ENCODE results near the gene MRTFA. TPM values are rescaled to one million over a fixed set of nuclear protein-coding genes. Genes with fewer than 3 reads are reported as not detected.

The MRTFA gene
- 19.7 TPM for polyA plus RNA-seq (2013, experiment 1 of 2)
- 18.6 TPM for polyA plus RNA-seq (2013, experiment 2 of 2)

- Histone ChIP-seq H4K8ac (ENCODE audit: low read depth, low read length) (no peak within 1 kb of the TSS), H3K4ac (ENCODE audit: low read length) (no peak within 1 kb of the TSS), H3K4me2 (ENCODE audit: insufficient read depth, low read length, poor library complexity, severe bottlenecking) (peak within 1 kb of the TSS; percentile 90), H3K9me3 (replicated peaks in 1 of 2; ENCODE audit: control insufficient read depth in 2 of 2, insufficient read depth in 1 of 2, low read depth in 1 of 2, low read length in 2 of 2) (peaks cover 0 to 11% of the 10 kb centered on the region in 2 donors), H3K18ac (ENCODE audit: low read length) (peak within 1 kb of the TSS; percentile 98), H2AFZ (ENCODE audit: low read length) (peak within 1 kb of the TSS; percentile 97), H3K14ac (ENCODE audit: low read length) (peak within 1 kb of the TSS; percentile 98), H3K4me3 (ENCODE audit: low read length in 2 of 2) (peak within 1 kb of the TSS; percentile 62 to 99), H2BK12ac (ENCODE audit: low read length) (peak within 1 kb of the TSS; percentile 30), H3K4me1 (ENCODE audit: control insufficient read depth in 2 of 2, insufficient read depth in 1 of 2, low read depth in 1 of 2, low read length in 2 of 2) (peaks cover 5 to 12% of the 10 kb centered on the region in 2 donors), H3K27me3 (ENCODE audit: control insufficient read depth in 3 of 3, insufficient read depth in 3 of 3, low read depth in 1 of 3, low read length in 3 of 3) (no peaks in the 10 kb centered on the region), H2BK120ac (ENCODE audit: low read depth, low read length) (peak within 1 kb of the TSS; percentile 30), H3K27ac (replicated peaks; ENCODE audit: low read length) (peak within 1 kb of the TSS; percentile 65), H2BK15ac (ENCODE audit: low read length) (peak within 1 kb of the TSS; percentile 78), H3K9ac (ENCODE audit: low read depth, low read length, poor library complexity) (peak within 1 kb of the TSS; percentile 98), H3K23ac (ENCODE audit: low read depth, low read length, poor library complexity) (peak within 1 kb of the TSS; percentile 90), H2BK5ac (ENCODE audit: low read length) (peak within 1 kb of the TSS; percentile 96), H4K91ac (ENCODE audit: low read depth, low read length, poor library complexity) (no peak within 1 kb of the TSS), H3K36me3 (replicated peaks in 1 of 2; ENCODE audit: control insufficient read depth in 2 of 2, insufficient read depth in 2 of 2, low read length in 2 of 2) (no peaks in the 10 kb centered on the region), H3K79me1 (ENCODE audit: low read depth, low read length) (peaks cover 11% of the 10 kb centered on the region), H2AK5ac (ENCODE audit: low read depth, low read length) (peak within 1 kb of the TSS; percentile 61)
- WGBS, 2 donors (ENCODE audit: extremely low coverage in 2 of 2, insufficient read length in 2 of 2, insufficient replicate concordance in 1 of 2) = no CpG with 5 or more reads among the region's 82 CpGs
- peak; percentile 100 for DNase-seq (ENCODE audit: low spot score)
These were observed at the start of gene MRTFA for GRCh38 chr22:40636380-40637182. TSS of gene MRTFA (minus strand) at chr22:40636719.

DNA sequence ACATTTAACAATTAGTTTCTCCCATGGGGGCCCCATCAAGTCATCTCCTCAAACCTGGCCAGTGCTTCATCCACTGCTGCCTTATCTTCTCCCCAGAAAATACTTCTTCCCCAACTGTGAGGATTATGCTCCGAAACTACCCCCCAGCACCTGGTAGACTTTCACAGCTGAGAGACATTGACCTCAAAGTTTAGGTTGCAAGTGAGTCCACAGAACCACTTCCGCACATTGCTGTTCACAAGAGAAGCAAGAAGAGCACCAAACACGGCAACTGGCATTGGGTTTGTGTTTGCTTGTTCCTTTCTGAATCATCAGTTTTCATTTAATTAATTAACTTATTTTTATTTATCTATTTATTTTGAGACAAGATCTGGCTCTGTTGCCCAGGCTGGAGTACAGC lies 48.9 kb upstream of the MRTFA start:
- no peak for DNase-seq (ENCODE audit: low spot score)
- Histone ChIP-seq H3K18ac (ENCODE audit: low read length) (no peak overlapping the region), H3K27ac (replicated peaks; ENCODE audit: low read length) (no peak overlapping the region), H4K91ac (ENCODE audit: low read depth, low read length, poor library complexity) (no peak overlapping the region), H3K9me3 (replicated peaks in 1 of 2; ENCODE audit: control insufficient read depth in 2 of 2, insufficient read depth in 1 of 2, low read depth in 1 of 2, low read length in 2 of 2) (no peaks in the 10 kb centered on the region), H3K36me3 (replicated peaks in 1 of 2; ENCODE audit: control insufficient read depth in 2 of 2, insufficient read depth in 2 of 2, low read length in 2 of 2) (no peaks in the 10 kb centered on the region), H4K8ac (ENCODE audit: low read depth, low read length) (no peak overlapping the region), H2AFZ (ENCODE audit: low read length) (peak overlapping the region; percentile 43), H3K4ac (ENCODE audit: low read length) (no peak overlapping the region), H3K9ac (ENCODE audit: low read depth, low read length, poor library complexity) (no peak overlapping the region), H3K23ac (ENCODE audit: low read depth, low read length, poor library complexity) (no peak overlapping the region), H3K79me1 (ENCODE audit: low read depth, low read length) (no peaks in the 10 kb centered on the region), H3K27me3 (ENCODE audit: control insufficient read depth in 3 of 3, insufficient read depth in 3 of 3, low read depth in 1 of 3, low read length in 3 of 3) (peaks cover 0 to 31% (median 3%) of the 10 kb centered on the region in 3 experiments), H3K14ac (ENCODE audit: low read length) (no peak overlapping the region), H2BK12ac (ENCODE audit: low read length) (no peak overlapping the region), H2BK5ac (ENCODE audit: low read length) (peak overlapping the region; percentile 14), H2BK15ac (ENCODE audit: low read length) (no peak overlapping the region), H2BK120ac (ENCODE audit: low read depth, low read length) (no peak overlapping the region), H2AK5ac (ENCODE audit: low read depth, low read length) (no peak overlapping the region), H3K4me2 (ENCODE audit: insufficient read depth, low read length, poor library complexity, severe bottlenecking) (no peak overlapping the region), H3K4me1 (ENCODE audit: control insufficient read depth in 2 of 2, insufficient read depth in 1 of 2, low read depth in 1 of 2, low read length in 2 of 2) (peaks cover 5 to 11% of the 10 kb centered on the region in 2 donors), H3K4me3 (ENCODE audit: low read length in 2 of 2) (no peak overlapping the region)
- no CpG with 5 or more reads among the region's 3 CpGs for WGBS, 2 donors (ENCODE audit: extremely low coverage in 2 of 2, insufficient read length in 2 of 2, insufficient replicate concordance in 1 of 2)

- Histone ChIP-seq H4K91ac (ENCODE audit: low read depth, low read length, poor library complexity) (no peak overlapping the region), H3K4me1 (ENCODE audit: control insufficient read depth in 2 of 2, insufficient read depth in 1 of 2, low read depth in 1 of 2, low read length in 2 of 2) (peaks cover 11 to 17% of the 10 kb centered on the region in 2 donors), H3K4me3 (ENCODE audit: low read length in 2 of 2) (no peak overlapping the region), H4K8ac (ENCODE audit: low read depth, low read length) (no peak overlapping the region), H3K79me1 (ENCODE audit: low read depth, low read length) (no peaks in the 10 kb centered on the region), H3K27me3 (ENCODE audit: control insufficient read depth in 3 of 3, insufficient read depth in 3 of 3, low read depth in 1 of 3, low read length in 3 of 3) (peaks cover 0 to 31% (median 3%) of the 10 kb centered on the region in 3 experiments), H3K14ac (ENCODE audit: low read length) (no peak overlapping the region), H3K4me2 (ENCODE audit: insufficient read depth, low read length, poor library complexity, severe bottlenecking) (no peak overlapping the region), H3K27ac (replicated peaks; ENCODE audit: low read length) (no peak overlapping the region), H3K4ac (ENCODE audit: low read length) (no peak overlapping the region), H2AK5ac (ENCODE audit: low read depth, low read length) (no peak overlapping the region), H3K23ac (ENCODE audit: low read depth, low read length, poor library complexity) (peak overlapping the region; percentile 35), H2BK5ac (ENCODE audit: low read length) (peak overlapping the region; percentile 14), H3K36me3 (replicated peaks in 1 of 2; ENCODE audit: control insufficient read depth in 2 of 2, insufficient read depth in 2 of 2, low read length in 2 of 2) (no peaks in the 10 kb centered on the region), H2BK120ac (ENCODE audit: low read depth, low read length) (no peak overlapping the region), H2BK15ac (ENCODE audit: low read length) (no peak overlapping the region), H2AFZ (ENCODE audit: low read length) (peak overlapping the region; percentile 43), H3K9me3 (replicated peaks in 1 of 2; ENCODE audit: control insufficient read depth in 2 of 2, insufficient read depth in 1 of 2, low read depth in 1 of 2, low read length in 2 of 2) (no peaks in the 10 kb centered on the region), H3K9ac (ENCODE audit: low read depth, low read length, poor library complexity) (peak overlapping the region; percentile 7), H3K18ac (ENCODE audit: low read length) (peak overlapping the region; percentile 78), H2BK12ac (ENCODE audit: low read length) (no peak overlapping the region)
- WGBS, 2 donors (ENCODE audit: extremely low coverage in 2 of 2, insufficient read length in 2 of 2, insufficient replicate concordance in 1 of 2) = no CpG with 5 or more reads among the region's 9 CpGs
- DNase-seq (ENCODE audit: low spot score) = no peak
These were observed 48.2 kb upstream of the MRTFA start for GRCh38 chr22:40684728-40685127.

DNA sequence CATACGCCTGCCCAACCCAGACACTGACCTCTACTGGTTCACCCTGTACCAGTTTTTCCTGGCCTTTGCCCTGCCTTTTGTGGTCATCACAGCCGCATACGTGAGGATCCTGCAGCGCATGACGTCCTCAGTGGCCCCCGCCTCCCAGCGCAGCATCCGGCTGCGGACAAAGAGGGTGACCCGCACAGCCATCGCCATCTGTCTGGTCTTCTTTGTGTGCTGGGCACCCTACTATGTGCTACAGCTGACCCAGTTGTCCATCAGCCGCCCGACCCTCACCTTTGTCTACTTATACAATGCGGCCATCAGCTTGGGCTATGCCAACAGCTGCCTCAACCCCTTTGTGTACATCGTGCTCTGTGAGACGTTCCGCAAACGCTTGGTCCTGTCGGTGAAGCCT lies 44.9 kb upstream of the MRTFA start:
- peak overlapping the region; percentile 53 for H2BK15ac ChIP-seq (ENCODE audit: low read length)
- H2AK5ac ChIP-seq (ENCODE audit: low read depth, low read length) = peak overlapping the region; percentile 67
- H4K91ac ChIP-seq (ENCODE audit: low read depth, low read length, poor library complexity) = peak overlapping the region; percentile 9
- H3K27ac ChIP-seq (replicated peaks; ENCODE audit: low read length) = no peak overlapping the region
- H3K4me1 ChIP-seq (ENCODE audit: control insufficient read depth in 2 of 2, insufficient read depth in 1 of 2, low read depth in 1 of 2, low read length in 2 of 2) = peaks cover 22 to 28% of the 10 kb centered on the region in 2 donors
- peak overlapping the region; percentile 47 for H3K9ac ChIP-seq (ENCODE audit: low read depth, low read length, poor library complexity)
- H2BK5ac ChIP-seq (ENCODE audit: low read length) = no peak overlapping the region
- peaks cover 0 to 41% (median 3%) of the 10 kb centered on the region in 3 experiments for H3K27me3 ChIP-seq (ENCODE audit: control insufficient read depth in 3 of 3, insufficient read depth in 3 of 3, low read depth in 1 of 3, low read length in 3 of 3)
- no peak overlapping the region for H3K4ac ChIP-seq (ENCODE audit: low read length)
- no peak overlapping the region for H2BK120ac ChIP-seq (ENCODE audit: low read depth, low read length)
- H3K36me3 ChIP-seq (replicated peaks in 1 of 2; ENCODE audit: control insufficient read depth in 2 of 2, insufficient read depth in 2 of 2, low read length in 2 of 2) = no peaks in the 10 kb centered on the region
- peak overlapping the region; percentile 72 for H3K18ac ChIP-seq (ENCODE audit: low read length)
- no peak overlapping the region for H2AFZ ChIP-seq (ENCODE audit: low read length)
- no peak overlapping the region for H3K14ac ChIP-seq (ENCODE audit: low read length)
- H3K4me2 ChIP-seq (ENCODE audit: insufficient read depth, low read length, poor library complexity, severe bottlenecking) = no peak overlapping the region
- no CpG with 5 or more reads among the region's 19 CpGs for WGBS, 2 donors (ENCODE audit: extremely low coverage in 2 of 2, insufficient read length in 2 of 2, insufficient replicate concordance in 1 of 2)
- peak overlapping the region; percentile 8 for H2BK12ac ChIP-seq (ENCODE audit: low read length)
- H3K23ac ChIP-seq (ENCODE audit: low read depth, low read length, poor library complexity) = peak overlapping the region; percentile 52
- H3K4me3 ChIP-seq (ENCODE audit: low read length in 2 of 2) = no peak overlapping the region
- no peak overlapping the region for H4K8ac ChIP-seq (ENCODE audit: low read depth, low read length)
- DNase-seq (ENCODE audit: low spot score) = no peak
- H3K9me3 ChIP-seq (replicated peaks in 1 of 2; ENCODE audit: control insufficient read depth in 2 of 2, insufficient read depth in 1 of 2, low read depth in 1 of 2, low read length in 2 of 2) = no peaks in the 10 kb centered on the region
- H3K79me1 ChIP-seq (ENCODE audit: low read depth, low read length) = no peaks in the 10 kb centered on the region
